ENCODE measurements around the gene STAB2.

The STAB2 gene

DNA sequence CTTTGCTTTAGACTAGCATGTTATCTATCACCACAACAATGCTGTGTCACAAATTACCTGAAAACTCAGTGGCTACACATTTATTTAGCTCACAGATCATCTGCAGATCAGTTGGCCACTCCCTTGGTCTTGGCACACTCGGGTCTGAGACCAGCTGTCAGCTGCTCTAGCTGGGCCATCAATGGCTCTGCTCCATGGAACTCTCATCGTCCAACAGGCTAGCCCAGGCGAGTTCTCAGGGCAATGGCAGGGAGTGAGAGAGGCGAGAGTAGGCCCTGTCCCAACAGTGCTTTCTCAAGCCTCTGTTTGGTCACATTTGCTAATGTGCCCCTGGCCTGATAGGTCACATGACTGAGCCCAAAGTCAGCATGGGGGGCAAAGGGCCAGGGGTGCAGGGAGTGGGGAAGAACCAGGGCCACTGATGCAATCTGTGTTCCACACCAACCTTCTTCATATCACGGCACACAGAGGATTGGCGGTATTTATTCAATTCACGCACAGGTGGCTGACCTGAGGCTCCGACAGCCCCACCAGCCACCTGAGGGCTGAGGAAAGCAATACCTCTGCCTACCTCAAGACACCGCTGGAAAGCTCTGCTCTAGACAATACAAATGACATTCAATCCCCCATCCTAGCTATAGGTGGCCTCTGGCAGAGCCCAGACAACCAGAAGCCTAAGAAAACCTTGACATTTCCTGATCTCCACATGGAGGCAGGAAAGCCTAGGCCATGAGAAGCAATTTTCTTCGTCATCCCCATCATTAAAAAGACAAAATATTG is 171.4 kb downstream of the STAB2 start:
- H3K4me2 ChIP-seq (ENCODE audit: low read length), result no peak overlapping the region
- H3K4me3 ChIP-seq (ENCODE audit: low read depth, low read length, poor library complexity, severe bottlenecking), result no peak overlapping the region
- H3K79me2 ChIP-seq (ENCODE audit: insufficient read depth, low read length), result no peaks in the 10 kb centered on the region
- TF ChIP-seq, protein P1, sequence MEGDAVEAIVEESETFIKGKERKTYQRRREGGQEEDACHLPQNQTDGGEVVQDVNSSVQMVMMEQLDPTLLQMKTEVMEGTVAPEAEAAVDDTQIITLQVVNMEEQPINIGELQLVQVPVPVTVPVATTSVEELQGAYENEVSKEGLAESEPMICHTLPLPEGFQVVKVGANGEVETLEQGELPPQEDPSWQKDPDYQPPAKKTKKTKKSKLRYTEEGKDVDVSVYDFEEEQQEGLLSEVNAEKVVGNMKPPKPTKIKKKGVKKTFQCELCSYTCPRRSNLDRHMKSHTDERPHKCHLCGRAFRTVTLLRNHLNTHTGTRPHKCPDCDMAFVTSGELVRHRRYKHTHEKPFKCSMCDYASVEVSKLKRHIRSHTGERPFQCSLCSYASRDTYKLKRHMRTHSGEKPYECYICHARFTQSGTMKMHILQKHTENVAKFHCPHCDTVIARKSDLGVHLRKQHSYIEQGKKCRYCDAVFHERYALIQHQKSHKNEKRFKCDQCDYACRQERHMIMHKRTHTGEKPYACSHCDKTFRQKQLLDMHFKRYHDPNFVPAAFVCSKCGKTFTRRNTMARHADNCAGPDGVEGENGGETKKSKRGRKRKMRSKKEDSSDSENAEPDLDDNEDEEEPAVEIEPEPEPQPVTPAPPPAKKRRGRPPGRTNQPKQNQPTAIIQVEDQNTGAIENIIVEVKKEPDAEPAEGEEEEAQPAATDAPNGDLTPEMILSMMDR (IDR thresholded peaks at IDR 0.05; ENCODE audit: low read length), result no peak
- no peak for TF ChIP-seq EZH2 (IDR thresholded peaks at IDR 0.05; ENCODE audit: borderline replicate concordance, low read length)
- H3K4me1 ChIP-seq (ENCODE audit: insufficient read depth, low read length, severe bottlenecking), result no peaks in the 10 kb centered on the region
- no peaks in the 10 kb centered on the region for H3K9me2 ChIP-seq (ENCODE audit: low read depth, low read length)
- no peaks in the 10 kb centered on the region for H3K27me3 ChIP-seq (ENCODE audit: insufficient read depth, low read length)
- H3K36me3 ChIP-seq (ENCODE audit: insufficient read depth, low read length), result no peaks in the 10 kb centered on the region
- H3K9me3 ChIP-seq (ENCODE audit: low read length), result no peaks in the 10 kb centered on the region
- no peak overlapping the region for H3K9ac ChIP-seq (ENCODE audit: low read length)
- H2AFZ ChIP-seq (ENCODE audit: low read length), result no peak overlapping the region
- H3K27ac ChIP-seq (ENCODE audit: low read depth, low read length, poor library complexity, severe bottlenecking), result no peak overlapping the region
- H4K20me1 ChIP-seq (ENCODE audit: insufficient read depth, low read length), result no peaks in the 10 kb centered on the region
- no peaks in the 10 kb centered on the region for H3F3A ChIP-seq (ENCODE audit: insufficient read depth, low read length)

DNA sequence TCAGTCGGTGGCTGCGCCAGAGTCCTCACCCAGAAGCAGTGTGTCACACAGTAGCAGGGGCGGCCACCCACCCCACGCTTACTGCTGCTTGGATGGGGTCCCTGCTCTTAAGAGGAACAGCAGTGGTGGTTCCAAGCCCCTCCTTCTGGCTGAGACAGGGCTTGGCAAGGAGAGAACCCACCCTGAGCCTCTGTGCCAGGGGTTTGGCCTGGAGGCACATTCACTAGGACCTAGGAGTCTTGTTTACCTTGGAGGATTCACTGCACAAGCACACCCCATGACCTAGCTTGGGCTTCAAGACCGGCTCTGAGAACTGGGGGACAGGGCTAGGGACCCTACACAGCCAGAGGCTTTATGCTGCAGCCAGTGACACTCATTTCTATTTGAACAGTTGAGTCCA is 175.4 kb downstream of the STAB2 start:
- no peak overlapping the region for H3K9ac ChIP-seq (ENCODE audit: low read length)
- no peaks in the 10 kb centered on the region for H3K36me3 ChIP-seq (ENCODE audit: insufficient read depth, low read length)
- H3K27me3 ChIP-seq (ENCODE audit: insufficient read depth, low read length), result no peaks in the 10 kb centered on the region
- H3K9me2 ChIP-seq (ENCODE audit: low read depth, low read length), result no peaks in the 10 kb centered on the region
- H2AFZ ChIP-seq (ENCODE audit: low read length), result no peak overlapping the region
- no peak overlapping the region for H3K4me3 ChIP-seq (ENCODE audit: low read depth, low read length, poor library complexity, severe bottlenecking)
- no peak for TF ChIP-seq EZH2 (IDR thresholded peaks at IDR 0.05; ENCODE audit: borderline replicate concordance, low read length)
- no peaks in the 10 kb centered on the region for H3F3A ChIP-seq (ENCODE audit: insufficient read depth, low read length)
- H4K20me1 ChIP-seq (ENCODE audit: insufficient read depth, low read length), result no peaks in the 10 kb centered on the region
- no peak overlapping the region for H3K27ac ChIP-seq (ENCODE audit: low read depth, low read length, poor library complexity, severe bottlenecking)
- no peak overlapping the region for H3K4me2 ChIP-seq (ENCODE audit: low read length)
- no peaks in the 10 kb centered on the region for H3K4me1 ChIP-seq (ENCODE audit: insufficient read depth, low read length, severe bottlenecking)
- no peaks in the 10 kb centered on the region for H3K79me2 ChIP-seq (ENCODE audit: insufficient read depth, low read length)
- no peaks in the 10 kb centered on the region for H3K9me3 ChIP-seq (ENCODE audit: low read length)

DNA sequence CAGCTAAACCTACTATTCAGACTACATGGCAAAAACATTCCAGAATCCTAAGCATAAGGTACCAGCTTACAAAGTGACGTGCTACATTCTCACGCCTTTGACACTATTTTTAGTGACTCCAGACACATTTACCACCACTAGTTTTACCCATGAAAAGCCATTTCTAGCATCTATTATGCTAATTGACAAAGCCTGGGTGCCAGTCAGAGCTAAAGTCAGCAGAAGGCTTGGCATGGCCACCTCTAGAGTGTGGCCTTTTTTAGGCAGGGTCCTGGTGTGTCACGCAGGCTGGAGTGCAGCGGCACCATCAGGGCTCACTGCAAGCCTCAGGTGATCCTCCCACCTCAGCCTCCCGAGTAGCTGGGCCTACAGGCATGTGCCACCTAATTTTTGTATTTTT is 178.2 kb downstream of the STAB2 start:
- no peaks in the 10 kb centered on the region for H3K9me2 ChIP-seq (ENCODE audit: low read depth, low read length)
- H3K9me3 ChIP-seq (ENCODE audit: low read length), result no peaks in the 10 kb centered on the region
- no peaks in the 10 kb centered on the region for H3K79me2 ChIP-seq (ENCODE audit: insufficient read depth, low read length)
- H3K27me3 ChIP-seq (ENCODE audit: insufficient read depth, low read length), result no peaks in the 10 kb centered on the region
- no peak overlapping the region for H3K9ac ChIP-seq (ENCODE audit: low read length)
- no peaks in the 10 kb centered on the region for H3K4me1 ChIP-seq (ENCODE audit: insufficient read depth, low read length, severe bottlenecking)
- H3K4me3 ChIP-seq (ENCODE audit: low read depth, low read length, poor library complexity, severe bottlenecking), result no peak overlapping the region
- H2AFZ ChIP-seq (ENCODE audit: low read length), result no peak overlapping the region
- no peak overlapping the region for H3K4me2 ChIP-seq (ENCODE audit: low read length)
- H3K27ac ChIP-seq (ENCODE audit: low read depth, low read length, poor library complexity, severe bottlenecking), result no peak overlapping the region
- H4K20me1 ChIP-seq (ENCODE audit: insufficient read depth, low read length), result no peaks in the 10 kb centered on the region
- H3K36me3 ChIP-seq (ENCODE audit: insufficient read depth, low read length), result no peaks in the 10 kb centered on the region
- H3F3A ChIP-seq (ENCODE audit: insufficient read depth, low read length), result no peaks in the 10 kb centered on the region
- no peak for TF ChIP-seq EZH2 (IDR thresholded peaks at IDR 0.05; ENCODE audit: borderline replicate concordance, low read length)
- TF ChIP-seq, protein P1 (IDR thresholded peaks at IDR 0.05; ENCODE audit: low read length), result no peak

DNA sequence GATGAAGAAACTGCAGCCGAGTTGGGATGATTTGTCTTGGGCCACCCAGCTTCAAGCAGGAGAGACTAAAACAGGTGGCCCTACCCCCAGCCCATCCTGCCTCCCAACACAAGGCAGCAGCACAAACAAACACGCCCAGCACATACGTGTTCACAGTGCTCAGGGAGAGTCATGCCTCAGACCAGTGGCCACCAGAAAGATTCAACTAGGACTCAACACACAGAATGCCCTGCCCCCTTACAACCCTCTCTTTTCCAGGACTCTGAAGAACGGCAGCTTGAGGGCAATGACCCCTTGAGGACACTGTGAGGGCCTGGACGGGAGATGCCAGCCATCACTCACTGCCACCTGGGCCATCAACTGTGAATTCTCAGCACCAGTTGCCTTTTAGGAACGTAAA is 179.0 kb downstream of the STAB2 start:
- Histone ChIP-seq H2AFZ (ENCODE audit: low read length) (no peak overlapping the region), H3K9me3 (ENCODE audit: low read length) (no peaks in the 10 kb centered on the region), H3K4me1 (ENCODE audit: insufficient read depth, low read length, severe bottlenecking) (no peaks in the 10 kb centered on the region), H3K36me3 (ENCODE audit: insufficient read depth, low read length) (no peaks in the 10 kb centered on the region), H3K4me2 (ENCODE audit: low read length) (no peak overlapping the region), H3K79me2 (ENCODE audit: insufficient read depth, low read length) (no peaks in the 10 kb centered on the region), H3K9ac (ENCODE audit: low read length) (no peak overlapping the region), H3K4me3 (ENCODE audit: low read depth, low read length, poor library complexity, severe bottlenecking) (no peak overlapping the region), H3K27me3 (ENCODE audit: insufficient read depth, low read length) (no peaks in the 10 kb centered on the region), H4K20me1 (ENCODE audit: insufficient read depth, low read length) (no peaks in the 10 kb centered on the region), H3K9me2 (ENCODE audit: low read depth, low read length) (no peaks in the 10 kb centered on the region), H3F3A (ENCODE audit: insufficient read depth, low read length) (no peaks in the 10 kb centered on the region), H3K27ac (ENCODE audit: low read depth, low read length, poor library complexity, severe bottlenecking) (no peak overlapping the region)
- TF ChIP-seq, protein P1 (IDR thresholded peaks at IDR 0.05; ENCODE audit: low read length), result no peak
- TF ChIP-seq EZH2 (IDR thresholded peaks at IDR 0.05; ENCODE audit: borderline replicate concordance, low read length), result no peak
